Measurements from ENCODE around the gene KCND2. TPM values are rescaled to one million over a fixed set of nuclear protein-coding genes. Genes with fewer than 3 reads are reported as not detected.

KCND2 gene
- total RNA-seq, 1 donor from 2014 or later: 0.30 TPM

DNA sequence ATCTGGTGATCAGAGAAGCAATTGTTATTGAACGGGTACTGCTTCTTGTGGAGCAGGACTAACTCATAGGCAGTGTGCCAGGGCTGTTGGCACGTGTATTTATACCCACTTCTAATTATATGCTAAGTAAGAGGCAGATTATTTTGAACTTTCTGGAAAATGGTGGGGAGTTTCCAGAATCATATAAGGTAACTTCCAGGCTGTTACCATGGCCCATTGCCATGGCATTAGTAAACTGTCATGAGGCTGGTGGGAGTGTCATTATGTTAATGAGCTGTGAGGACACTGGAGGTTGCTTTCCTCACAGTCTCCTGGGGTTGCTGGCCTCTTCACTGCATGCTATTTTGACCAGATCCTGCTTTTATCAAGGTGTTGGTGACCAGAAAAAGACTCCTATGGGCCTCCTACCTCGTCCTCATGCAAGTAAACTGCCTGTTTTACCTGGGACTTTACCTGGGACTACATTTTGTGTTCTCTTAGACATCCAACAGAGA lies 122.6 kb downstream of the KCND2 start:
- no peaks in the 10 kb centered on the region for H3K4me1 Mint-ChIP-seq (ENCODE audit: low read depth)
- H3K27ac Mint-ChIP-seq (ENCODE audit: unreplicated experiment): no peak overlapping the region
- H3K27me3 Mint-ChIP-seq (ENCODE audit: low read depth): no peaks in the 10 kb centered on the region
- H3K9me3 Mint-ChIP-seq (ENCODE audit: low read depth): peaks cover 5% of the 10 kb centered on the region
- TF ChIP-seq, protein P1, sequence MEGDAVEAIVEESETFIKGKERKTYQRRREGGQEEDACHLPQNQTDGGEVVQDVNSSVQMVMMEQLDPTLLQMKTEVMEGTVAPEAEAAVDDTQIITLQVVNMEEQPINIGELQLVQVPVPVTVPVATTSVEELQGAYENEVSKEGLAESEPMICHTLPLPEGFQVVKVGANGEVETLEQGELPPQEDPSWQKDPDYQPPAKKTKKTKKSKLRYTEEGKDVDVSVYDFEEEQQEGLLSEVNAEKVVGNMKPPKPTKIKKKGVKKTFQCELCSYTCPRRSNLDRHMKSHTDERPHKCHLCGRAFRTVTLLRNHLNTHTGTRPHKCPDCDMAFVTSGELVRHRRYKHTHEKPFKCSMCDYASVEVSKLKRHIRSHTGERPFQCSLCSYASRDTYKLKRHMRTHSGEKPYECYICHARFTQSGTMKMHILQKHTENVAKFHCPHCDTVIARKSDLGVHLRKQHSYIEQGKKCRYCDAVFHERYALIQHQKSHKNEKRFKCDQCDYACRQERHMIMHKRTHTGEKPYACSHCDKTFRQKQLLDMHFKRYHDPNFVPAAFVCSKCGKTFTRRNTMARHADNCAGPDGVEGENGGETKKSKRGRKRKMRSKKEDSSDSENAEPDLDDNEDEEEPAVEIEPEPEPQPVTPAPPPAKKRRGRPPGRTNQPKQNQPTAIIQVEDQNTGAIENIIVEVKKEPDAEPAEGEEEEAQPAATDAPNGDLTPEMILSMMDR (IDR thresholded peaks at IDR 0.05): no peak
- H3K4me3 Mint-ChIP-seq (ENCODE audit: unreplicated experiment): no peak overlapping the region
- no peaks in the 10 kb centered on the region for H3K36me3 Mint-ChIP-seq (ENCODE audit: low read depth)
- DNase-seq (ENCODE audit: low spot score): no peak

DNA sequence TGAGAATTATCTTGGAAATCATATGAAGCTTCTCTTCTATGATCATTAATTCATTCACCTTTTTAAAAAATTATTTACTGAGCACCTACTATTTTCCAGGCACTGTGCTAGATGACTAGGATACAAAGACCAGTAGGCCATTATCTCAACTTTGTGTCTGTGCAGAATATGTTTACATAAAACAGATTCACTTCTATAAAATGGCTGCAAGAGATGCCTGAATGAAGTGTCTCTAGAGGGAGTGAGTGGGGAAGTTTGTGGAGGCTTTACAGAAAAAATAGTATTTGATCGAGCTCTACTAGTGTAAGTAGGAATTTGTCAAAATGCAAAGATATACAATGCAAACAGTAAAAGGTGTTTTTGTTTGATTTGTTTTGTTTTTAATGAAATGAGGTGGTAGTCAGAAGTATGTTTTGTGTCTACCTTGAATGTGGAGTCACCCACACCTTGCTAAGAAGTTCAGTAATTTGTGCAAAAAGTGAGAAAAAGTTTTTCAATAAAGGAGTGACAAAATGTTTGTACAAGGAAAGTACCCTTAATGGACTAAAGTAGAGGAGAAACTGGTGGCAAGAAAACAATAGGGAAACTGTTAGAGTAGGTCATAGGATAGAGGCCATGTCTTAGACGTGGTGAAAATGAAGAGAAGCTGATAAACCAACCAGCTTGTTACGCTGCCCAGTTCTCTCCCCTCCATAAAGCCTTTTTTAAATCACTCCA lies 125.5 kb downstream of the KCND2 start:
- Mint-ChIP-seq H3K9me3 (ENCODE audit: low read depth) (no peaks in the 10 kb centered on the region), H3K36me3 (ENCODE audit: low read depth) (no peaks in the 10 kb centered on the region), H3K27me3 (ENCODE audit: low read depth) (no peaks in the 10 kb centered on the region), H3K4me3 (ENCODE audit: unreplicated experiment) (no peak overlapping the region), H3K27ac (ENCODE audit: unreplicated experiment) (no peak overlapping the region), H3K4me1 (ENCODE audit: low read depth) (peaks cover 15% of the 10 kb centered on the region)
- no peak for DNase-seq (ENCODE audit: low spot score)
- TF ChIP-seq, protein P1 (IDR thresholded peaks at IDR 0.05): no peak

- H3K4me3 Mint-ChIP-seq (ENCODE audit: unreplicated experiment): no peak overlapping the region
- no peaks in the 10 kb centered on the region for H3K27me3 Mint-ChIP-seq (ENCODE audit: low read depth)
- TF ChIP-seq, protein P1 (IDR thresholded peaks at IDR 0.05): no peak
- peaks cover 15% of the 10 kb centered on the region for H3K4me1 Mint-ChIP-seq (ENCODE audit: low read depth)
- no peaks in the 10 kb centered on the region for H3K36me3 Mint-ChIP-seq (ENCODE audit: low read depth)
- no peak overlapping the region for H3K27ac Mint-ChIP-seq (ENCODE audit: unreplicated experiment)
- no peak for DNase-seq (ENCODE audit: low spot score)
- no peaks in the 10 kb centered on the region for H3K9me3 Mint-ChIP-seq (ENCODE audit: low read depth)
Observed at GRCh38 chr7:120400806-120401455, 128.0 kb downstream of the KCND2 start.

DNA sequence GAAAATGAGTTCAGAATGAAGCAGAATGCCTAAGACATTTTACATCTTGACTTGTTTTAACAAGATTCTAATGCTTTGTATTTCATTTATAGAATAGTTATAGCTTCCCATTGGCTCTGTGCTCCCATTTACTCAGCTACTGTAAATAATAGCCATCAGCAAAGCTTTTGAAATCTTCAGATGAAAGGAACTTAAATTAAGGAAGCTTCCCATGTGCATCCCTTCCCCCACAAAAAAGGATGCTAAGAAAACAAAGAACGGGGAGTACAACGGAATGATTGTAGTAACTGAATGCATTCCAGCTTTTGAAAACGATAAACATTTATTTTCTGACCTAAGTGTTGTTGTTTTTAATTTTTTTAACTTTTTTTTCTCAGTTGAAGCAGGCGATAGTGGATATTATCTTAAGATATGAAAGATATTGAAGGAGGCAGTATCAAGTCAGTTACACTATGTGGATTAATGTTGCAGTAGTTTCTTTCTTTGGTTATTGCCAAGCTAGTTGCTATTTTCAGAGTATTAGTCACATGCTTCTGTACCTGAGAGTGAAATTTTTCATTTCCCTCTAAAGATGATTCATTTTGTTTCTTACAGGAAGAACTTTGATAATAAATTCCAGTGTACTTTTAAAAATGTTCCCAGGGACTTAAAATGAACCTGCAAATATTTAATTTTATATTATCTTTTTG lies 129.2 kb downstream of the KCND2 start:
- no peak for DNase-seq (ENCODE audit: low spot score)
- Mint-ChIP-seq H3K4me1 (ENCODE audit: low read depth) (peaks cover 15% of the 10 kb centered on the region), H3K27ac (ENCODE audit: unreplicated experiment) (peak overlapping the region; percentile 79)

DNA sequence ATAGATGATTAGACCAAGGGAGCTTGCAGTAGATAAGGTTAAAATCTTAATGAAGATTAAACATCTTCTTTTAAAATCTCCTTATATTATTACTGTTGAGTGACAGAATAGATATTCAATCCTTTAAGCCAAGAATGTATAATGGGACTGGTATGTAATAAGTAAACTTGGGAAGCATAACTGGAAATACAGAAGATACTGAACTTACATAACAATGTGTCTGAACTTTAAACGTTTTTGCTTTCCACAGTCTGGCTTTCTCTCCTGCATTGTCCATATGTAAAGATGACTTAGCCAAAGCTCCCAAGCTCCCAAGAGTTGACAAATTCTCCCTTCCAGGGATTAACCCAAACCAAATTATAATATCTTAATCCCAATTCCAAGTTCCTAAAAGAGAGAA lies 129.8 kb downstream of the KCND2 start:
- H3K27me3 Mint-ChIP-seq (ENCODE audit: low read depth): no peaks in the 10 kb centered on the region
- TF ChIP-seq, protein P1 (IDR thresholded peaks at IDR 0.05): no peak
- DNase-seq (ENCODE audit: low spot score): no peak
- H3K4me1 Mint-ChIP-seq (ENCODE audit: low read depth): peaks cover 15% of the 10 kb centered on the region
- H3K27ac Mint-ChIP-seq (ENCODE audit: unreplicated experiment): peak overlapping the region; percentile 79
- H3K9me3 Mint-ChIP-seq (ENCODE audit: low read depth): no peaks in the 10 kb centered on the region
- no peaks in the 10 kb centered on the region for H3K36me3 Mint-ChIP-seq (ENCODE audit: low read depth)
- H3K4me3 Mint-ChIP-seq (ENCODE audit: unreplicated experiment): no peak overlapping the region

More for the DNA sequence above, 129.2 kb downstream of the KCND2 start:
- TF ChIP-seq, protein P1 (IDR thresholded peaks at IDR 0.05): no peak
- H3K27me3 Mint-ChIP-seq (ENCODE audit: low read depth): no peaks in the 10 kb centered on the region
- H3K4me3 Mint-ChIP-seq (ENCODE audit: unreplicated experiment): peak overlapping the region; percentile 25
- H3K36me3 Mint-ChIP-seq (ENCODE audit: low read depth): no peaks in the 10 kb centered on the region
- H3K9me3 Mint-ChIP-seq (ENCODE audit: low read depth): no peaks in the 10 kb centered on the region

Measured in chondrocyte (in vitro differentiated cells).